Parathyroid adenoma (tissue), 2 donors: ENCODE measurements around the gene PPP1R26.

Source experiments
- H2AFZ ChIP-seq: fragments of 300-600 bp; sonication (generic); one replicate; pipeline ENCODE4 v1.7.0; 2017; ENCODE audit warnings: antibody characterized with exemption, mild to moderate bottlenecking
- H3K27ac ChIP-seq: fragments of 300-600 bp; sonication (generic); one replicate; pipeline ENCODE4 v1.7.0; 2017
- H3K27me3 ChIP-seq: fragments of 300-600 bp; sonication (generic); one replicate; pipeline ENCODE4 v1.7.0; 2017; ENCODE audit warnings: low read length; ENCODE audit not compliant: control insufficient read depth, insufficient read depth
- H3K36me3 ChIP-seq: fragments of 300-600 bp; sonication (generic); one replicate; pipeline ENCODE4 v1.7.0; 2017; ENCODE audit warnings: low read length; ENCODE audit not compliant: control insufficient read depth, insufficient read depth
- H3K4me1 ChIP-seq: fragments of 300-600 bp; sonication (generic); one replicate; pipeline ENCODE4 v1.7.0; 2017; ENCODE audit warnings: control low read depth
- H3K4me2 ChIP-seq: fragments of 300-600 bp; sonication (generic); one replicate; pipeline ENCODE4 v1.7.0; 2017; ENCODE audit warnings: low read length
- H3K4me3 ChIP-seq: fragments of 300-600 bp; sonication (generic); one replicate; pipeline ENCODE4 v1.7.0; 2017; ENCODE audit warnings: low read depth, low read length
- H3K79me2 ChIP-seq: fragments of 300-600 bp; sonication (generic); one replicate; pipeline ENCODE4 v1.7.0; 2017; ENCODE audit warnings: control low read depth
- H3K9ac ChIP-seq: fragments of 300-600 bp; sonication (generic); one replicate; pipeline ENCODE4 v1.7.0; 2017; ENCODE audit warnings: mild to moderate bottlenecking
- H3K9me3 ChIP-seq: fragments of 300-600 bp; sonication (generic); one replicate; pipeline ENCODE4 v1.7.0; 2017; ENCODE audit warnings: low read length; ENCODE audit not compliant: control insufficient read depth
- TF ChIP-seq, protein P1 (sequence below): fragments of 300-600 bp; sonication (generic); IDR thresholded peaks from one replicate; pipeline ENCODE4 v1.7.0; 2017; ENCODE audit warnings: antibody characterized with exemption, mild to moderate bottlenecking
- donor health status: primary hyperparathyroidism.

PPP1R26 gene

DNA sequence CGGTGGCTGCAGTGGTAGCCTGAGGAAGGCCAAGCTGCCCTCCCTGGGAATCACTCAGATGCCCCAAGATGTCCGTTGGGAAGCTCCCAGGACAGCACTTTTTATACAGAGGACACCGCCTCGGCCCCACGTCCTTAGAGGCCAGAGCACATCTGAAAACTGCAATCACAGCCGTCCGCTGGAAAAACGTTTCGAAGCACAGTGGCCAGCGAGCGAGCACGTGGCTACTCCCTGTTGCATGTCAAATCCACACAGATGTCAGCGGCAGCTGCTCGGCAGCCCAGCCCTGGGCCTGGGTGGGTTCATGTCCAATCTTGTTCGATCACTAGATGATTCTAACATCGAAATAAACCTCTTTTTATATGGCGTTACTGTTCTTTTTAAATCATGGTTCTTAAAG lies 8.9 kb downstream of the PPP1R26 start:
- no peaks in the 10 kb centered on the region for H3K27me3 ChIP-seq
- no peak overlapping the region for H3K9ac ChIP-seq
- H3K4me1 ChIP-seq, result no peaks in the 10 kb centered on the region
- H2AFZ ChIP-seq, result no peak overlapping the region
- H3K79me2 ChIP-seq, result no peaks in the 10 kb centered on the region
- H3K27ac ChIP-seq, result no peak overlapping the region
- no peak overlapping the region for H3K4me3 ChIP-seq
- H3K9me3 ChIP-seq, result no peaks in the 10 kb centered on the region
- no peaks in the 10 kb centered on the region for H3K36me3 ChIP-seq
- no peak overlapping the region for H3K4me2 ChIP-seq
- TF ChIP-seq, protein P1, sequence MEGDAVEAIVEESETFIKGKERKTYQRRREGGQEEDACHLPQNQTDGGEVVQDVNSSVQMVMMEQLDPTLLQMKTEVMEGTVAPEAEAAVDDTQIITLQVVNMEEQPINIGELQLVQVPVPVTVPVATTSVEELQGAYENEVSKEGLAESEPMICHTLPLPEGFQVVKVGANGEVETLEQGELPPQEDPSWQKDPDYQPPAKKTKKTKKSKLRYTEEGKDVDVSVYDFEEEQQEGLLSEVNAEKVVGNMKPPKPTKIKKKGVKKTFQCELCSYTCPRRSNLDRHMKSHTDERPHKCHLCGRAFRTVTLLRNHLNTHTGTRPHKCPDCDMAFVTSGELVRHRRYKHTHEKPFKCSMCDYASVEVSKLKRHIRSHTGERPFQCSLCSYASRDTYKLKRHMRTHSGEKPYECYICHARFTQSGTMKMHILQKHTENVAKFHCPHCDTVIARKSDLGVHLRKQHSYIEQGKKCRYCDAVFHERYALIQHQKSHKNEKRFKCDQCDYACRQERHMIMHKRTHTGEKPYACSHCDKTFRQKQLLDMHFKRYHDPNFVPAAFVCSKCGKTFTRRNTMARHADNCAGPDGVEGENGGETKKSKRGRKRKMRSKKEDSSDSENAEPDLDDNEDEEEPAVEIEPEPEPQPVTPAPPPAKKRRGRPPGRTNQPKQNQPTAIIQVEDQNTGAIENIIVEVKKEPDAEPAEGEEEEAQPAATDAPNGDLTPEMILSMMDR, result no peak

DNA sequence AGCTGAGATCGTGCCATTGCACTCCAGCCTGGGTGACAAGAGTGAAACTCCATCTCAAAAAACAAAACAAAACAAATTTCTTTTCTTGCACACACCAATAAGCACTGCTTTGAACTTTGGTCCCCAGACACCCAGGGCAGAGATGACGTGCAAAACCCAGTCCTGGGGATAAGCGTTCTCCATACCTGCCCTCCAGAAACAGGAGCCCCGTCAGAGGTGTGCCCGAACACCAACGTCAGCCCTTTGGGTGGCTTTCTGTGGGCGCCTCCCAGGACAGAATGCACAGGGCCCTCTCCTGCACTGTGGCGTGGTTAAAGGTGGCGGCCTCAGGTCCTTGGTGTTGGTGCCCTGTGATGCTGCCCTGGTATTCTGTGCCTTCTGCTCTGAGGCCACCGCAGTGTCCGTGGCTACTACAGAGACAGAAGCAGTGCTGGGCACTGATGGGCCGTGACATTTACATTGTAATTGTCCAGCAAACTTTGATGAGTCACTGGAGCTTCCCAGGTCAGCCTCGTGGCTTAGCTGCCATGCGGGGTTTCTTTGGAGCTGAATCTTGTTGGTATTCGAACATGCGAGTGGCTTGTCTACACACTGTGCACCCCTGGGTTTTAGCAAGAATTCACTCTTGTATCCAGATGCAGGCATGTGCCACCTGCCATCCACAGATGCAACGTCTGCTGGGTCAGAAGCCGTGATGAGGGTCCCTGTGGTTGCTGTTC lies 9.8 kb downstream of the PPP1R26 start:
- H3K4me2 ChIP-seq, result no peak overlapping the region
- H2AFZ ChIP-seq, result no peak overlapping the region
- H3K79me2 ChIP-seq, result no peaks in the 10 kb centered on the region
- no peak overlapping the region for H3K27ac ChIP-seq
- H3K4me1 ChIP-seq, result no peaks in the 10 kb centered on the region
- no peak overlapping the region for H3K4me3 ChIP-seq
- no peaks in the 10 kb centered on the region for H3K36me3 ChIP-seq
- H3K27me3 ChIP-seq, result no peaks in the 10 kb centered on the region
- H3K9ac ChIP-seq, result no peak overlapping the region
- TF ChIP-seq, protein P1, result no peak
- no peaks in the 10 kb centered on the region for H3K9me3 ChIP-seq

DNA sequence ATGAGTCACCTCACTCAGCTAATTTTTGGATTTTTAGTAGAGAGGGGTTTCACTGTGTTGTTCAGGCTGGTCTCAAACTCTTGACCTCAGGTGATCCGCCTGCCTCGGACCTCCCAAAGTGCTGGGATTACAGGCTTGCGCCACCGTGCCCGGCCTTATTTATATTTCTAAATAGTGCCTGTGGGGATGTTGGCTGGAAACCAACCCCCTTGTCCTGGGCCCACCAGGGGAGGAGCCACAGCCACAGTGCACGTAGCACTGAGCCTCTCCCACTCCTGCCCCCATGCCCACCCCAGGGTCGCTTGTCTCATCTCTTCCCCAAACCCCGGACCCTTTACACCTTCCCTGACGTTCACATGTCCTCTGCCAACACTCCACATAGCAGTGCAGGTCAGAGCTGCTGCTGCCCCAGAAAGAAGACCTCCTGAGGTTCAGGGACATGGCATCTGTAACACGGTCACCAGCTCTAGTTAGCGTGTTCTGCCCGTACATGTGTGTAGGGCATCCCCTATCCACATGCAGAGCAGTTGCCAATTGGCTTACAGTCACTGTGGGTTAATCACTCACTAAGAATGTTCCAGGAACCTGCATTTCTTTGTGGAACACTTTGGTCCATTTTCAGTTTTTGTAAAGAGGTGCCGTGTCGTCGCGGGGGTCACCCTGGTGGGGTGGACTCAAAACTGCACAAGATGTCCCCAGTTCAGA lies 10.7 kb downstream of the PPP1R26 start:
- no peak overlapping the region for H3K9ac ChIP-seq
- TF ChIP-seq, protein P1, result no peak
- H3K36me3 ChIP-seq, result no peaks in the 10 kb centered on the region
- H3K79me2 ChIP-seq, result no peaks in the 10 kb centered on the region
- H3K4me2 ChIP-seq, result no peak overlapping the region
- H3K9me3 ChIP-seq, result no peaks in the 10 kb centered on the region
- H3K27ac ChIP-seq, result no peak overlapping the region
- H2AFZ ChIP-seq, result no peak overlapping the region
- no peaks in the 10 kb centered on the region for H3K27me3 ChIP-seq
- no peak overlapping the region for H3K4me3 ChIP-seq
- no peaks in the 10 kb centered on the region for H3K4me1 ChIP-seq

DNA sequence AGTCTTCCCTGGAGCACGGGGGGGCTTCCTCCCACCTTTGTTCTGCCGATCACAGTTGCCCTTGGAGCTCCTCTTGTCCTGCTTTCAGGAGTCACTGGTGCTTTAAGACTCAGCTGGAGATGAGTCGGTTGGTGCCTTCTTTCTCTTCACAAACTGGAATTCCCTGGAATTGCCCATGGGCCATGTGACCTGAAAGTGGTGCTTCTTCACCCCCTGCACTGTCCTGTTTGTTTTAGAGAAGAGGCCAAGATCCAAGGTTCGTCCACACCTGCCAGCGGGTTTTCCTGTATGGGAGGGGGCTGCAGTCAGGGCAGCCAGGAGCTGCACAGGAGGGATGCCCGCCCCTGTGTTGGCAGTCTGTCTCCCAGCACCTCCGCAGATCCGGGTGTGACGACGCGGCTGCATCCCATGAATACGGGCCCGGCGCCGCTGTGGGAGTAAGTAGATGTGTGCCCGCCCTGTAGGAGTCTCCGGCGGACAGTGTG lies 11.4 kb downstream of the PPP1R26 start:
- Histone ChIP-seq H3K79me2 (no peaks in the 10 kb centered on the region), H3K9ac (no peak overlapping the region), H3K27ac (no peak overlapping the region), H3K4me1 (no peaks in the 10 kb centered on the region), H3K4me2 (no peak overlapping the region), H2AFZ (no peak overlapping the region), H3K4me3 (no peak overlapping the region), H3K36me3 (no peaks in the 10 kb centered on the region), H3K9me3 (no peaks in the 10 kb centered on the region), H3K27me3 (no peaks in the 10 kb centered on the region)
- TF ChIP-seq, protein P1, result no peak
